B cell (primary cell): ENCODE measurements around the gene STK38L. TPM values are rescaled to one million over a fixed set of nuclear protein-coding genes. Genes with fewer than 3 reads are reported as not detected.

Experiments
- ATAC-seq: fragments of 200-7000 bp; cut with Tn5 transposase; one replicate; pipeline ENCODE4 v1.10.0; 2021; ENCODE audit warnings: low read depth, mild to moderate bottlenecking, moderate number of reproducible peaks, moderate library complexity
- CTCF ChIA-PET: fragments of 350-600 bp; sonication (Branson Sonifier 250); formaldehyde crosslinking; loops from one replicate; lab custom pipeline; 2021; ENCODE audit warnings: antibody characterized with exemption, inconsistent platforms; lab: Charles Lee
- POLR2A ChIA-PET: fragments of 350-600 bp; sonication (Branson Sonifier 250); formaldehyde crosslinking; loops from one replicate; lab custom pipeline; 2021; ENCODE audit warnings: antibody characterized with exemption; lab: Charles Lee
- DNase-seq: peaks from one replicate; pipeline ENCODE4 v3.0.0; 2013
- H2AFZ ChIP-seq: 2 replicates; pipeline ENCODE4 v1.6.1; 2012; ENCODE audit warnings: mild to moderate bottlenecking, low read depth, low read length; ENCODE audit not compliant: insufficient read depth, poor library complexity, severe bottlenecking
- H3K27ac ChIP-seq, 2 donors: 1 replicate in 1 of 2; 2 replicates in 1 of 2; pipeline ENCODE4 v1.5.1; 2012 to 2013; ENCODE audit warnings: low read length in 2 of 2, mild to moderate bottlenecking in 2 of 2, moderate library complexity in 1 of 2
- H3K27me3 ChIP-seq, 4 experiments: fragments of 200-600 bp in 1 of 4; sonication (generic) in 1 of 4; replicated peaks in 1 of 4; 1 replicate in 2 of 4; 2 replicates in 2 of 4; pipeline versions ENCODE4 v1.6.1 to v1.7.0; 2013 to 2016; ENCODE audit warnings: low read length in 3 of 4, mild to moderate bottlenecking in 2 of 4, mixed read lengths in 1 of 4, moderate library complexity in 1 of 4; ENCODE audit not compliant: insufficient read depth in 4 of 4, control insufficient read depth in 3 of 4; ENCODE audit errors: control extremely low read depth in 1 of 4
- H3K36me3 ChIP-seq, 2 experiments: replicated peaks in 1 of 2; 1 replicate in 1 of 2; 2 replicates in 1 of 2; pipeline versions ENCODE4 v1.6.1 to v1.7.1; 2013; ENCODE audit warnings: low read length in 1 of 2; ENCODE audit not compliant: insufficient read depth in 2 of 2, control insufficient read depth in 1 of 2; ENCODE audit errors: control extremely low read depth in 1 of 2, extremely low read depth in 1 of 2
- H3K4me1 ChIP-seq, 2 donors: fragments of 200-600 bp in 1 of 2; sonication (generic) in 1 of 2; 1 replicate in 1 of 2; 2 replicates in 1 of 2; pipeline versions ENCODE4 v1.5.1 to v1.6.1; 2013 to 2017; ENCODE audit warnings: low read length in 2 of 2; ENCODE audit not compliant: control insufficient read depth in 2 of 2, insufficient read depth in 2 of 2
- H3K4me2 ChIP-seq: replicated peaks from 2 replicates; pipeline ENCODE3; 2012; ENCODE audit warnings: mild to moderate bottlenecking, low read depth, low read length; ENCODE audit not compliant: poor library complexity, severe bottlenecking
- H3K4me3 ChIP-seq, 5 experiments: fragments of 200-600 bp in 1 of 5; sonication (generic) in 1 of 5; 1 replicate in 3 of 5; 2 replicates in 2 of 5; pipeline versions ENCODE4 v1.5.1 to v1.7.0; 2011 to 2016; ENCODE audit warnings: low read length in 4 of 5, mild to moderate bottlenecking in 4 of 5, low read depth in 2 of 5, control low read depth in 1 of 5, moderate library complexity in 1 of 5; ENCODE audit not compliant: insufficient read depth in 1 of 5; ENCODE audit errors: control extremely low read depth in 1 of 5, extremely low read depth in 1 of 5
- H3K79me2 ChIP-seq: fragments of 200-600 bp; sonication (generic); one replicate; pipeline ENCODE4 v1.6.0; 2016; ENCODE audit warnings: low read length; ENCODE audit not compliant: control insufficient read depth, insufficient read depth
- H3K9ac ChIP-seq: fragments of 200-600 bp; sonication (generic); 2 replicates; pipeline ENCODE4 v1.6.1; 2017; ENCODE audit warnings: mild to moderate bottlenecking, low read length, moderate library complexity
- H3K9me3 ChIP-seq, 3 donors: one replicate each; pipeline versions ENCODE4 v1.6.1 to v1.7.1; 2013; ENCODE audit warnings: low read length in 2 of 3; ENCODE audit not compliant: control insufficient read depth in 2 of 3, insufficient read depth in 1 of 3; ENCODE audit errors: control extremely low read depth in 1 of 3
- H4K20me1 ChIP-seq: 2 replicates; pipeline ENCODE4 v1.6.0; 2012; ENCODE audit warnings: mild to moderate bottlenecking, low read length; ENCODE audit not compliant: insufficient read depth, control insufficient read depth, poor library complexity, severe bottlenecking
- H3K27ac Mint-ChIP-seq: one replicate; pipeline ENCODE4 v1.8.0; 2021; ENCODE audit warnings: mixed read lengths
- H3K27me3 Mint-ChIP-seq: one replicate; pipeline ENCODE4 v1.8.0; 2021; ENCODE audit warnings: mixed read lengths
- H3K4me1 Mint-ChIP-seq: one replicate; pipeline ENCODE4 v1.8.0; 2021; ENCODE audit warnings: mixed read lengths
- H3K4me3 Mint-ChIP-seq: one replicate; pipeline ENCODE4 v1.8.0; 2021; ENCODE audit warnings: mixed read lengths
- H3K9me3 Mint-ChIP-seq: one replicate; pipeline ENCODE4 v1.8.0; 2022; ENCODE audit warnings: mixed read lengths; ENCODE audit not compliant: insufficient read depth
- CTCF ChIP-seq: fragments of 200-600 bp; IDR thresholded peaks from one replicate; pipeline ENCODE4 v1.8.0; 2022; ENCODE audit warnings: antibody characterized with exemption, mild to moderate bottlenecking
- EZH2 ChIP-seq: IDR thresholded peaks from 2 replicates; pipeline ENCODE4 v1.6.1; 2012; ENCODE audit warnings: borderline replicate concordance, low read depth, mild to moderate bottlenecking, moderate library complexity, low read length; ENCODE audit not compliant: insufficient read depth, poor library complexity, severe bottlenecking
- WGBS: methylation state at CpG from one replicate; pipeline ENCODE4 v1.1.5; 2013; ENCODE audit warnings: missing lambda C conversion rate; ENCODE audit not compliant: insufficient coverage; 5-methylcytosine and 5-hydroxymethylcytosine counted together
- intact Hi-C: fragments of 100-400 bp; cut with micrococcal nuclease; formaldehyde crosslinking; loops from one replicate; pipeline ENCODE4 v1.10.0; 2022
- polyA plus RNA-seq: library from polyadenylated mRNA; depleted of rRNA; stranded (reverse); fragments of >200 nt; gene quantifications from 2 replicates; pipeline ENCODE4 v1.2.3, GENCODE V29; 2012
- total RNA-seq, 2 donors: library from RNA; stranded (reverse); fragments of 120-200 nt in 1 of 2; gene quantifications; 1 replicate in 1 of 2; 2 replicates in 1 of 2; pipeline versions ENCODE4 v1.2.3 to v1.2.4, GENCODE V29; 2013 to 2022

Gene STK38L
- total and polyA plus RNA-seq, 2 donors (not counting 1 experiment from before 2014, with no cell fraction given) = 5.5 to 21.2 TPM

GRCh38 chr12:27208414-27208750 is 35.7 kb upstream of the STK38L start:
- Mint-ChIP-seq H3K9me3 (peaks cover 7% of the 10 kb centered on the region), H3K4me1 (peaks cover 6% of the 10 kb centered on the region), H3K27ac (no peak overlapping the region), H3K27me3 (no peaks in the 10 kb centered on the region), H3K4me3 (no peak overlapping the region)
- ATAC-seq = no peak
- Histone ChIP-seq H3K27me3 (no peaks in the 10 kb centered on the region), H3K9ac (no peak overlapping the region), H3K4me3 (no peak overlapping the region), H3K79me2 (no peaks in the 10 kb centered on the region), H3K4me1 (peaks cover 0 to 3% of the 10 kb centered on the region in 2 donors), H3K27ac (no peak overlapping the region), H3K4me2 (no peak overlapping the region), H2AFZ (no peak overlapping the region), H3K36me3 (no peaks in the 10 kb centered on the region), H4K20me1 (no peaks in the 10 kb centered on the region), H3K9me3 (peaks cover 0 to 6% (median 1%) of the 10 kb centered on the region in 3 donors)
- intact Hi-C loops = no loop called here
- no peak for DNase-seq
- WGBS = no CpG with 5 or more reads among the region's 2 CpGs
- CTCF ChIA-PET = no interaction called here
- POLR2A ChIA-PET = no interaction called here
- TF ChIP-seq EZH2 (no peak), CTCF (no peak)

- CTCF ChIA-PET = no interaction called here
- intact Hi-C loops = no loop called here
- peaks cover 6% of the 10 kb centered on the region for H3K4me1 Mint-ChIP-seq
Measured at GRCh38 chr12:27209257-27209910, 34.7 kb upstream of the STK38L start.

More at GRCh38 chr12:27209257-27209910, 34.7 kb upstream of the STK38L start:
- Histone ChIP-seq H3K4me3 (no peak overlapping the region), H3K9me3 (peaks cover 1 to 6% (median 5%) of the 10 kb centered on the region in 3 donors), H3K4me2 (no peak overlapping the region), H3K36me3 (no peaks in the 10 kb centered on the region), H4K20me1 (no peaks in the 10 kb centered on the region), H3K27me3 (no peaks in the 10 kb centered on the region), H3K9ac (no peak overlapping the region), H3K27ac (no peak overlapping the region), H3K79me2 (no peaks in the 10 kb centered on the region), H2AFZ (no peak overlapping the region), H3K4me1 (peaks cover 0 to 3% of the 10 kb centered on the region in 2 donors)
- TF ChIP-seq EZH2 (no peak), CTCF (no peak)
- DNase-seq (no peak), ATAC-seq (no peak)
- H3K9me3 Mint-ChIP-seq = peaks cover 7% of the 10 kb centered on the region
- no peak overlapping the region for H3K4me3 Mint-ChIP-seq
- H3K27me3 Mint-ChIP-seq = no peaks in the 10 kb centered on the region
- POLR2A ChIA-PET = no interaction called here
- no peak overlapping the region for H3K27ac Mint-ChIP-seq
